Smooth muscle cell (in vitro differentiated cells): ENCODE measurements around the gene NKD1. TPM values are rescaled to one million over a fixed set of nuclear protein-coding genes. Genes with fewer than 3 reads are reported as not detected.

Experiments
- DNase-seq: peaks from one replicate; lab custom pipeline; 2025; ENCODE audit not compliant: unreplicated experiment; lab: John Stamatoyannopoulos, UW
- H2AFZ ChIP-seq: fragments of 200-600 bp; sonication (generic); 2 replicates; pipeline ENCODE4 v1.6.0; 2016; ENCODE audit warnings: antibody characterized with exemption, low read depth, mild to moderate bottlenecking
- H3F3A ChIP-seq: fragments of 200-600 bp; sonication (generic); 2 replicates; pipeline ENCODE4 v1.6.0; 2017; ENCODE audit warnings: antibody characterized with exemption, low read depth
- H3K27ac ChIP-seq: fragments of 200-600 bp; sonication (generic); 2 replicates; pipeline ENCODE4 v1.5.1; 2016; ENCODE audit warnings: low read depth, mild to moderate bottlenecking
- H3K27me3 ChIP-seq: fragments of 200-600 bp; sonication (generic); 2 replicates; pipeline ENCODE4 v1.6.1; 2016; ENCODE audit warnings: low read depth, mild to moderate bottlenecking
- H3K36me3 ChIP-seq: fragments of 200-600 bp; sonication (generic); 2 replicates; pipeline ENCODE4 v1.5.1; 2016; ENCODE audit warnings: low read depth
- H3K4me1 ChIP-seq: fragments of 200-600 bp; sonication (generic); 2 replicates; pipeline ENCODE4 v1.5.1; 2016; ENCODE audit warnings: low read depth
- H3K4me2 ChIP-seq: fragments of 200-600 bp; sonication (generic); 2 replicates; pipeline ENCODE4 v1.6.0; 2016; ENCODE audit warnings: mild to moderate bottlenecking
- H3K4me3 ChIP-seq: fragments of 200-600 bp; sonication (generic); 2 replicates; pipeline ENCODE4 v1.5.1; 2016; ENCODE audit warnings: mild to moderate bottlenecking
- H3K79me2 ChIP-seq: fragments of 200-600 bp; sonication (generic); 2 replicates; pipeline ENCODE4 v1.6.0; 2016; ENCODE audit warnings: low read depth, mild to moderate bottlenecking
- H3K9ac ChIP-seq: fragments of 200-600 bp; sonication (generic); 2 replicates; pipeline ENCODE4 v1.6.0; 2016; ENCODE audit warnings: low read depth
- H3K9me3 ChIP-seq: fragments of 200-600 bp; sonication (generic); replicated peaks from 2 replicates; pipeline ENCODE4 v1.5.1; 2016; ENCODE audit warnings: low read depth
- H4K20me1 ChIP-seq: fragments of 200-600 bp; sonication (generic); 2 replicates; pipeline ENCODE4 v1.6.0; 2016; ENCODE audit warnings: low read depth
- WGBS: methylation state at CpG from one replicate; pipeline ENCODE4 v1.1.7; 2016; ENCODE audit warnings: low lambda C conversion rate; 5-methylcytosine and 5-hydroxymethylcytosine counted together
- polyA plus RNA-seq: library from polyadenylated mRNA; unstranded; fragments of >200 nt; fragmentation: Nextera tagmentation; extraction: Ambion mirVana; gene quantifications from 2 replicates; pipeline ENCODE4 v1.2.1, GENCODE V29; 2016
- total RNA-seq: library from RNA; depleted of rRNA; stranded (reverse); fragments of >200 nt; gene quantifications from 2 replicates; pipeline ENCODE4 v1.2.3, GENCODE V29; 2014
- TF ChIP-seq, protein P1 (sequence below): fragments of 200-600 bp; sonication (generic); IDR thresholded peaks from 2 replicates; pipeline ENCODE4 v1.5.1; 2017; ENCODE audit warnings: borderline replicate concordance, mild to moderate bottlenecking, antibody characterized with exemption; ENCODE audit not compliant: insufficient read depth, poor library complexity, severe bottlenecking

The NKD1 gene
- total and polyA plus RNA-seq, 2 experiments from 2014 or later, result 4.5 to 18.8 TPM

DNA sequence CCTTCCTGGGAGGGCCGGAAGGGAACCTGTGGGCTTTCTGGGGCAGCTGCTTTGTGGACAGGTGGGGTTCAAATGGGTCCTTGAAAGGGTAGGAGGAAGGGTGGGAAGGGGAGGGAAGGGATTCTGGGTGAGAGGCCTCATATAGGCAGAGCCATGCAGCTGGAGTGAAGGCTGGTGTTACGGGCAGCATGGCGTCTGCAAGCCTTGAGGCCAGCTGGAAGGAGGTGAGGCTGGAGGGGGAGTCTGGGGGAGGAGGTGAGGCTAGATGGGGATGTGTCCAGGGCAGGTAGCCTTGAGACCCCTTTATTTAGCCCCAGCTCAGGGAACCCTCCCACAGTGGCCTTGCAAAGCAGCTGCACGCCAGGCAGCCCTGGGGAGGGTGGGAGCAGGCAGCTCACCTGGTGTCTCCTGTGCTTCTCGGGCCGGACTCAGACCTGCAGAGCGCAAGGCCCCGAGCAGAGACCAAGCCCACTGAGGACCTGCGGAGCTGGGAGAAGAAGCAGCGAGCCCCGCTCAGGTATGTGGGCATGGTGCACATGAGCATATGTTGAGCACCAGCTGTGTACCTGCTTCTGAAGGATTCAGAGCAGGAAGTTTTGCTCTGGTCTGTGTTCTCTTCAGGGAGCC lies 82.3 kb downstream of the NKD1 start:
- H3F3A ChIP-seq, result no peaks in the 10 kb centered on the region
- H3K27me3 ChIP-seq, result no peaks in the 10 kb centered on the region
- no peak overlapping the region for H3K4me2 ChIP-seq
- TF ChIP-seq, protein P1, sequence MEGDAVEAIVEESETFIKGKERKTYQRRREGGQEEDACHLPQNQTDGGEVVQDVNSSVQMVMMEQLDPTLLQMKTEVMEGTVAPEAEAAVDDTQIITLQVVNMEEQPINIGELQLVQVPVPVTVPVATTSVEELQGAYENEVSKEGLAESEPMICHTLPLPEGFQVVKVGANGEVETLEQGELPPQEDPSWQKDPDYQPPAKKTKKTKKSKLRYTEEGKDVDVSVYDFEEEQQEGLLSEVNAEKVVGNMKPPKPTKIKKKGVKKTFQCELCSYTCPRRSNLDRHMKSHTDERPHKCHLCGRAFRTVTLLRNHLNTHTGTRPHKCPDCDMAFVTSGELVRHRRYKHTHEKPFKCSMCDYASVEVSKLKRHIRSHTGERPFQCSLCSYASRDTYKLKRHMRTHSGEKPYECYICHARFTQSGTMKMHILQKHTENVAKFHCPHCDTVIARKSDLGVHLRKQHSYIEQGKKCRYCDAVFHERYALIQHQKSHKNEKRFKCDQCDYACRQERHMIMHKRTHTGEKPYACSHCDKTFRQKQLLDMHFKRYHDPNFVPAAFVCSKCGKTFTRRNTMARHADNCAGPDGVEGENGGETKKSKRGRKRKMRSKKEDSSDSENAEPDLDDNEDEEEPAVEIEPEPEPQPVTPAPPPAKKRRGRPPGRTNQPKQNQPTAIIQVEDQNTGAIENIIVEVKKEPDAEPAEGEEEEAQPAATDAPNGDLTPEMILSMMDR, result no peak
- no peaks in the 10 kb centered on the region for H3K79me2 ChIP-seq
- H3K4me3 ChIP-seq, result no peak overlapping the region
- no peaks in the 10 kb centered on the region for H3K4me1 ChIP-seq
- no peak overlapping the region for H3K9ac ChIP-seq
- H3K36me3 ChIP-seq, result no peaks in the 10 kb centered on the region
- H2AFZ ChIP-seq, result no peak overlapping the region
- no peak overlapping the region for H3K27ac ChIP-seq
- H3K9me3 ChIP-seq, result no peaks in the 10 kb centered on the region
- H4K20me1 ChIP-seq, result no peaks in the 10 kb centered on the region
- DNase-seq, result no peak
- 98% methylated on average over 11 of the region's 11 CpGs for WGBS

DNA sequence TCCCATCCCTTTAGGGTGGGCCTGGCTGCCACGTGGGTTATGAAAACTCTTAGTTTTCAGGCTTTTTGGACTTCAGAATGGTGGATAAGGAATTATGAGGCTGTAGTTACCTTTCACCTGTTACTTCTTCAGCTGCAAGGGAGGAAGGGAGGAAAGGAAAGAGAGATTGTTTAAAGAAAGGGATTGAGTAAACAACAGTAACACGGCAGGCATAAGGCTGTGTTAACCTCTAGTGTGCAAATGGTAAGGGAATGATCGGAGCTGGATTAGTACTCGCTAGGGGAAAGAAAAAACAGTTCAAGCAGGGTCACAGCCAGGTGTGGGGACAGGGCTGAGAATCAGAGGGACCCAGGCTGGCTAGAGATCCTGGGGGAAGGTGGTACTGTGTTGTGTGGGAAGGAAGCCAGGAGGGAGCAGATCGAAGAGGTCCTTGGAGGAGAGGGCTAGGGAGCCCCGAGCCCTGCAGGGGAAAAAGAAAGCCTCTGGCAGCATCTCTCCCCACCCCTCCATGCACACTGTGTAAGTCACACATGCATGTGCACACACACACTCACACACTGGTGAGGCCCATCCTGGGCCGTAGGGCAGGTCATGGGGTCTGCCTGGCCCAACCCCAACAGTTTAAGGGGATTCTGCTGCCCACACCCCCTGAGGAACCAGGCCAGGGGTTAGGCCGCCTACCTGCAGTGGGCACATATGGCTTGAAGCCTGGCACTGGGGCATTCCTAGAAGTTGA lies 83.2 kb downstream of the NKD1 start:
- DNase-seq, result no peak
- Histone ChIP-seq H4K20me1 (no peaks in the 10 kb centered on the region), H3K4me1 (no peaks in the 10 kb centered on the region), H3K27ac (no peak overlapping the region), H3F3A (no peaks in the 10 kb centered on the region), H3K79me2 (no peaks in the 10 kb centered on the region), H3K9me3 (no peaks in the 10 kb centered on the region), H3K9ac (no peak overlapping the region), H3K27me3 (no peaks in the 10 kb centered on the region), H3K4me3 (no peak overlapping the region), H3K36me3 (no peaks in the 10 kb centered on the region), H2AFZ (no peak overlapping the region), H3K4me2 (no peak overlapping the region)
- 94% methylated on average over 8 of the region's 8 CpGs for WGBS
- TF ChIP-seq, protein P1, result no peak

DNA sequence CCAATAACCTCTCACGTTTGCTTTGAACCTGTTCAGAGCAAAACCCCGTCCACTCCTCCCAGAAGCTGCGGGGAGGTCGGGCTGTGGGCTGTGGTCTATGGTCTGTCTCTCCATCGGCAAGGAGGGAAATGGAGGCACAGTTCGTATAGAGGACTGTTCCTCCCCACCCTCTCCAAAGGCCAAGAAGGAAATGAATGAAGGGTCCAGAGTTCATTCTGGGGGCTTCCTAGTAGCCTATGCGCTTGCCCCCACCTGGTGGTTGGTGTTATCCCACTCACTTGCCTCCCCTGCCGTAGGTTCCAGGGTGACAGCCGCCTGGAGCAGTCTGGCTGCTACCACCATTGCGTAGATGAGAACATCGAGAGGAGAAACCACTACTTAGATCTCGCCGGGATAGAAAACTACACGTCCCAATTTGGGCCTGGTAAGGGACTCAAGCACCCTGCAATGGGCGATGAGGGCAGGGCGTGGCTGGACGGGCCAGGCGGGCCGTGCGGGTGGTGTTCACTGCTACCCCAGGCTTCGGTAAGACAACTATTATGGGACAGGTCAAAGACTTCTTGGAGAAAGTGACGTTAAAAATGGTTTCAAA lies 83.9 kb downstream of the NKD1 start:
- DNase-seq, result no peak
- no peaks in the 10 kb centered on the region for H3K36me3 ChIP-seq
- H3K4me3 ChIP-seq, result no peak overlapping the region
- H3K79me2 ChIP-seq, result no peaks in the 10 kb centered on the region
- no peak overlapping the region for H3K27ac ChIP-seq
- TF ChIP-seq, protein P1, result no peak
- WGBS, result 97% methylated on average over 22 of the region's 22 CpGs
- H3K9ac ChIP-seq, result no peak overlapping the region
- no peaks in the 10 kb centered on the region for H3K9me3 ChIP-seq
- no peaks in the 10 kb centered on the region for H3F3A ChIP-seq
- no peak overlapping the region for H3K4me2 ChIP-seq
- H4K20me1 ChIP-seq, result no peaks in the 10 kb centered on the region
- H2AFZ ChIP-seq, result no peak overlapping the region
- H3K4me1 ChIP-seq, result no peaks in the 10 kb centered on the region
- no peaks in the 10 kb centered on the region for H3K27me3 ChIP-seq
